ENCODE data around the gene ARAP1. TPM values are rescaled to one million over a fixed set of nuclear protein-coding genes. Genes with fewer than 3 reads are reported as not detected.

The ARAP1 gene
- total and polyA plus RNA-seq, 2 donors (not counting 3 experiments of a cell fraction or from before 2014, with no cell fraction given) = 36.8 to 66.2 TPM

GRCh38 chr11:72781313-72782080 is 29.3 kb upstream of the ARAP1 start:
- Histone ChIP-seq H2AFZ (ENCODE audit: low read depth, low read length) (peak overlapping the region; percentile 58), H3K4me2 (ENCODE audit: insufficient read depth, low read length) (no peak overlapping the region)
- no peak for FAIRE-seq

More at GRCh38 chr11:72781313-72782080, 29.3 kb upstream of the ARAP1 start:
- H3K27me3 ChIP-seq (ENCODE audit: control insufficient read depth in 2 of 2, insufficient read depth in 2 of 2, low read length in 2 of 2) = no peaks in the 10 kb centered on the region
- ChIA-PET POLR2A (no interaction called here), CTCF (interaction anchor here (1.0 to 2.7 kb wide), 6 partner anchors 8 to 56 kb away, joined by 3 to 16 read pairs (median 6); partner anchors contain the start of gene STARD10)
- BruUV-seq (replicated peaks) = no TSS peak
- dilution Hi-C loops (cut with MboI; ENCODE audit: extremely low pct_ligation_motif_present, low sequenced_read_pairs) = no loop called here
- H3K9ac ChIP-seq (replicated peaks; ENCODE audit: extremely low read depth, insufficient read depth, low read length) = no peak overlapping the region
- peak overlapping the region in 1 of 3 experiments; percentile 50 for H3K4me3 ChIP-seq (replicated peaks in 1 of 3; ENCODE audit: insufficient read depth in 1 of 3, low read depth in 1 of 3, low read length in 3 of 3)
- H4K20me1 ChIP-seq (replicated peaks; ENCODE audit: control insufficient read depth, extremely low read depth, insufficient read depth, low read length) = no peaks in the 10 kb centered on the region
- intact Hi-C loops (cut with micrococcal nuclease) = no loop called here
- no peak for TF ChIP-seq MYC (IDR thresholded peaks at IDR 0.05; ENCODE audit: low read depth, low read length)
- no peak for TF ChIP-seq POLR2A (IDR thresholded peaks at IDR 0.05; ENCODE audit: low read depth, low read length)
- no peak for TF ChIP-seq CTCF (IDR thresholded peaks at IDR 0.05; ENCODE audit: extremely low read depth in 1 of 2, insufficient read depth in 1 of 2, low read depth in 1 of 2, low read length in 2 of 2)
- no peak for TF ChIP-seq GATA2 (IDR thresholded peaks at IDR 0.05; ENCODE audit: insufficient read depth, insufficient read length, low read depth, low read length)
- TF ChIP-seq FOS (IDR thresholded peaks at IDR 0.05; ENCODE audit: borderline replicate concordance, insufficient read depth, low read length) = no peak
- TF ChIP-seq EZH2 (IDR thresholded peaks at IDR 0.05; ENCODE audit: borderline replicate concordance, low read depth, low read length, severe bottlenecking) = no peak
- no peak for TF ChIP-seq POLR2AphosphoS5 (IDR thresholded peaks at IDR 0.05; ENCODE audit: insufficient read depth, low read depth, low read length)
- H3K9me3 ChIP-seq (replicated peaks; ENCODE audit: control insufficient read depth, insufficient read depth, low read length) = no peaks in the 10 kb centered on the region
- H3K27ac ChIP-seq (ENCODE audit: insufficient read depth, low read depth, low read length) = no peak overlapping the region
- no peaks in the 10 kb centered on the region for H3K9me1 ChIP-seq (replicated peaks; ENCODE audit: control insufficient read depth, extremely low read depth, insufficient read depth, low read length)
- DNase-seq (ENCODE audit: low read depth, low spot score) = no peak
- H3K79me2 ChIP-seq (ENCODE audit: control insufficient read depth, insufficient read depth, low read length) = no peaks in the 10 kb centered on the region
- peaks cover 3% of the 10 kb centered on the region for H3K4me1 ChIP-seq (ENCODE audit: control insufficient read depth, extremely low read depth, insufficient read depth, low read length)
- no peaks in the 10 kb centered on the region for H3K36me3 ChIP-seq (ENCODE audit: control insufficient read depth in 2 of 2, extremely low read depth in 1 of 2, insufficient read depth in 2 of 2, low read length in 2 of 2)
